Endothelial cell of umbilical vein (primary cell): ENCODE results near the gene SPRED1. TPM values are rescaled to one million over a fixed set of nuclear protein-coding genes. Genes with fewer than 3 reads are reported as not detected.

Source experiments
- BruUV-seq: library from RNA; stranded (reverse); fragments of 400-500 nt; replicated peaks from 2 replicates; lab custom pipeline; 2021; lab: Mats Ljungman, UMichigan
- CTCF ChIA-PET: fragments of 300-600, 350-600 bp; sonication (Branson Sonifier 250); formaldehyde crosslinking; loops from one replicate; lab custom pipeline; 2021; ENCODE audit warnings: antibody characterized with exemption, inconsistent platforms; lab: Charles Lee
- POLR2A ChIA-PET: fragments of 300-600, 350-600 bp; sonication (Branson Sonifier 250); formaldehyde crosslinking; loops from one replicate; lab custom pipeline; 2021; ENCODE audit warnings: antibody characterized with exemption, inconsistent platforms; lab: Charles Lee
- DNase-seq: peaks from one replicate; pipeline ENCODE4 v3.0.0-alpha.2; 2011; ENCODE audit warnings: low read depth, low spot score
- FAIRE-seq: peaks from 2 replicates; lab custom pipeline; 2011; peaks lifted over from hg19 to GRCh38; lab: Jason Lieb, UNC
- H2AFZ ChIP-seq: 2 replicates; pipeline ENCODE4 v1.6.0; 2012; ENCODE audit warnings: low read depth, low read length, control low read depth, inconsistent platforms
- H3K27ac ChIP-seq: 2 replicates; pipeline ENCODE4 v1.5.1; 2011; ENCODE audit warnings: low read depth, mild to moderate bottlenecking, control low read depth, low read length, moderate library complexity; ENCODE audit not compliant: insufficient read depth
- H3K27me3 ChIP-seq, 2 experiments: 2 replicates each; pipeline versions ENCODE4 v1.6.0 to v1.6.1; 2011; ENCODE audit warnings: low read length in 2 of 2, mixed read lengths in 1 of 2; ENCODE audit not compliant: control insufficient read depth in 2 of 2, insufficient read depth in 2 of 2
- H3K36me3 ChIP-seq, 2 experiments: 2 replicates in 1 of 2; 3 replicates in 1 of 2; pipeline ENCODE4 v1.5.1; 2011; ENCODE audit warnings: low read length in 2 of 2, mild to moderate bottlenecking in 1 of 2, moderate library complexity in 1 of 2; ENCODE audit not compliant: control insufficient read depth in 2 of 2, insufficient read depth in 2 of 2; ENCODE audit errors: extremely low read depth in 1 of 2
- H3K4me1 ChIP-seq: 3 replicates; pipeline ENCODE4 v1.5.1; 2011; ENCODE audit warnings: mild to moderate bottlenecking, low read length; ENCODE audit not compliant: control insufficient read depth, insufficient read depth; ENCODE audit errors: extremely low read depth
- H3K4me2 ChIP-seq: 2 replicates; pipeline ENCODE4 v1.6.1; 2011; ENCODE audit warnings: low read length, control low read depth, mixed read lengths; ENCODE audit not compliant: insufficient read depth
- H3K4me3 ChIP-seq, 3 experiments: fragments of 200-600 bp in 1 of 3; sonication (generic), shearing (Covaris generic) in 1 of 3; replicated peaks in 1 of 3; 2 replicates each; pipeline ENCODE4 v1.5.1; 2011 to 2016; ENCODE audit warnings: control low read depth in 3 of 3, low read length in 3 of 3, mild to moderate bottlenecking in 2 of 3, inconsistent platforms in 1 of 3, low read depth in 1 of 3, moderate library complexity in 1 of 3; ENCODE audit not compliant: insufficient read depth in 1 of 3
- H3K79me2 ChIP-seq: 2 replicates; pipeline ENCODE4 v1.6.0; 2012; ENCODE audit warnings: low read length, inconsistent platforms; ENCODE audit not compliant: control insufficient read depth, insufficient read depth
- H3K9ac ChIP-seq: replicated peaks from 2 replicates; pipeline ENCODE3; 2011; ENCODE audit warnings: low read length, control low read depth; ENCODE audit not compliant: insufficient read depth; ENCODE audit errors: extremely low read depth
- H3K9me1 ChIP-seq: replicated peaks from 3 replicates; pipeline ENCODE4 v1.6.0; 2011; ENCODE audit warnings: mild to moderate bottlenecking, low read length; ENCODE audit not compliant: control insufficient read depth, insufficient read depth; ENCODE audit errors: extremely low read depth
- H3K9me3 ChIP-seq: replicated peaks from 2 replicates; pipeline ENCODE4 v1.5.1; 2012; ENCODE audit warnings: low read length, inconsistent platforms; ENCODE audit not compliant: control insufficient read depth, insufficient read depth
- H4K20me1 ChIP-seq: replicated peaks from 2 replicates; pipeline ENCODE3; 2011; ENCODE audit warnings: mild to moderate bottlenecking, low read length; ENCODE audit not compliant: control insufficient read depth, insufficient read depth; ENCODE audit errors: extremely low read depth
- CTCF ChIP-seq, 2 donors: IDR thresholded peaks; 1 replicate in 1 of 2; 2 replicates in 1 of 2; pipeline ENCODE4 v1.5.1; 2011; ENCODE audit warnings: low read length in 2 of 2, mild to moderate bottlenecking in 2 of 2, moderate library complexity in 2 of 2, control low read depth in 1 of 2, inconsistent platforms in 1 of 2, low read depth in 1 of 2; ENCODE audit not compliant: insufficient read depth in 1 of 2; ENCODE audit errors: extremely low read depth in 1 of 2
- EZH2 ChIP-seq: IDR thresholded peaks from 2 replicates; pipeline ENCODE4 v1.6.1; 2012; ENCODE audit warnings: borderline replicate concordance, low read depth, mild to moderate bottlenecking, moderate library complexity, low read length, inconsistent platforms; ENCODE audit not compliant: severe bottlenecking
- FOS ChIP-seq: IDR thresholded peaks from 2 replicates; pipeline ENCODE4 v1.6.1; 2011; ENCODE audit warnings: mild to moderate bottlenecking, low read length, moderate library complexity, borderline replicate concordance; ENCODE audit not compliant: insufficient read depth
- GATA2 ChIP-seq: IDR thresholded peaks from 2 replicates; pipeline ENCODE4 v1.7.0; 2011; ENCODE audit warnings: low read depth, mild to moderate bottlenecking, moderate library complexity, mixed read lengths, low read length; ENCODE audit not compliant: insufficient read length, insufficient read depth
- JUN ChIP-seq: IDR thresholded peaks from 2 replicates; pipeline ENCODE4 v1.6.1; 2011; ENCODE audit warnings: borderline replicate concordance, low read depth; ENCODE audit not compliant: insufficient read length, insufficient read depth
- MAX ChIP-seq: IDR thresholded peaks from 2 replicates; pipeline ENCODE4 v1.6.1; 2011; ENCODE audit not compliant: insufficient read depth, insufficient read length
- MYC ChIP-seq: IDR thresholded peaks from one replicate; pipeline ENCODE4 v1.6.1; 2011; ENCODE audit warnings: mild to moderate bottlenecking, low read depth, low read length
- POLR2A ChIP-seq: IDR thresholded peaks from 2 replicates; pipeline ENCODE4 v1.6.1; 2012; ENCODE audit warnings: low read depth, mild to moderate bottlenecking, control low read depth, low read length
- POLR2AphosphoS5 ChIP-seq: IDR thresholded peaks from 2 replicates; pipeline ENCODE4 v1.6.1; 2012; ENCODE audit warnings: low read depth, mild to moderate bottlenecking, control low read depth, low read length, moderate library complexity; ENCODE audit not compliant: insufficient read depth
- dilution Hi-C: fragments of 300-500 bp; cut with MboI; formaldehyde crosslinking; loops from one replicate; pipeline ENCODE4 v1.15.0; 2019; ENCODE audit warnings: low sequenced_read_pairs; ENCODE audit not compliant: extremely low pct_ligation_motif_present
- intact Hi-C: fragments of 100-400 bp; cut with micrococcal nuclease; formaldehyde crosslinking; loops from one replicate; pipeline ENCODE4 v1.10.0; 2022
- polyA plus RNA-seq, 4 experiments: library from polyadenylated mRNA; depleted of rRNA in 3 of 4; stranded (reverse) in 3 of 4; unstranded in 1 of 4; fragments of >200 nt; gene quantifications; 2 replicates each; pipeline versions ENCODE4 v1.2.1 to v1.2.3, GENCODE V29; 2011 to 2012; ENCODE audit warnings: missing spikeins in 1 of 4
- total RNA-seq: library from RNA; stranded (reverse); gene quantifications from 2 replicates; pipeline ENCODE4 v1.2.3, GENCODE V29; 2021

The SPRED1 gene
- total and polyA plus RNA-seq, 2 donors (not counting 3 experiments of a cell fraction or from before 2014, with no cell fraction given): 1.3 to 10.7 TPM

GRCh38 chr15:38211249-38211648 lies 41.4 kb upstream of the SPRED1 start:
- intact Hi-C loops (no loop called here), dilution Hi-C loops (no loop called here)
- POLR2A ChIA-PET: no interaction called here
- H3K9ac ChIP-seq: no peak overlapping the region
- CTCF ChIA-PET: no interaction called here
- H3K36me3 ChIP-seq: no peaks in the 10 kb centered on the region
- DNase-seq: no peak
- H3K79me2 ChIP-seq: no peaks in the 10 kb centered on the region
- H3K4me1 ChIP-seq: no peaks in the 10 kb centered on the region
- H4K20me1 ChIP-seq: no peaks in the 10 kb centered on the region
- H3K4me2 ChIP-seq: no peak overlapping the region
- no peaks in the 10 kb centered on the region for H3K9me3 ChIP-seq
- TF ChIP-seq POLR2AphosphoS5 (no peak), POLR2A (no peak), FOS (no peak), MAX (no peak), MYC (no peak), GATA2 (no peak), EZH2 (no peak), JUN (no peak), CTCF (IDR thresholded peaks at IDR 0.05; ENCODE audit: extremely low read depth in 1 of 2, insufficient read depth in 1 of 2, low read depth in 1 of 2, low read length in 2 of 2) (no peak)
- H3K27me3 ChIP-seq: peaks cover 32 to 48% of the 10 kb centered on the region in 2 experiments
- BruUV-seq: no TSS peak
- no peak for FAIRE-seq
- no peak overlapping the region for H3K4me3 ChIP-seq
- no peak overlapping the region for H2AFZ ChIP-seq
- H3K9me1 ChIP-seq: no peaks in the 10 kb centered on the region
- no peak overlapping the region for H3K27ac ChIP-seq
